ENCODE measurements around the gene PLXDC1.

The PLXDC1 gene

GRCh38 chr17:39105705-39106104, 45.7 kb downstream of the PLXDC1 start:
- Histone ChIP-seq H3K27ac (ENCODE audit: extremely low read depth, low read depth, low read length) (no peak overlapping the region), H3K9me3 (ENCODE audit: control insufficient read depth, insufficient read depth, low read depth, low read length) (no peaks in the 10 kb centered on the region), H3K4me1 (ENCODE audit: control insufficient read depth, insufficient read depth, low read length) (no peaks in the 10 kb centered on the region), H3K36me3 (ENCODE audit: control insufficient read depth in 2 of 2, insufficient read depth in 1 of 2, low read length in 2 of 2) (no peaks in the 10 kb centered on the region), H3K4me3 (ENCODE audit: low read depth, low read length) (no peak overlapping the region)
- POLR2A ChIA-PET = no interaction called here
- TF ChIP-seq ZNF548 (tag by site-specific recombination; IDR thresholded peaks at IDR 0.05) (no peak), ZNF76 (tag by site-specific recombination; IDR thresholded peaks at IDR 0.05; ENCODE audit: borderline replicate concordance, low read depth) (no peak), ZNF768 (tag by site-specific recombination; IDR thresholded peaks at IDR 0.05) (no peak), SALL2 (tag by site-specific recombination; IDR thresholded peaks at IDR 0.05; ENCODE audit: borderline replicate concordance) (no peak), ZFP41 (tag by site-specific recombination; IDR thresholded peaks at IDR 0.05; ENCODE audit: borderline replicate concordance) (no peak), ZNF600 (tag by site-specific recombination; IDR thresholded peaks at IDR 0.05) (no peak), TCF7L2 (IDR thresholded peaks at IDR 0.05; ENCODE audit: borderline replicate concordance, low read depth, low read length) (no peak), ZBTB20 (tag by site-specific recombination; IDR thresholded peaks at IDR 0.05) (no peak), ZNF654 (tag by site-specific recombination; IDR thresholded peaks at IDR 0.05; ENCODE audit: low read depth) (no peak), ZBTB1 (tag by site-specific recombination; IDR thresholded peaks at IDR 0.05) (no peak), ZNF350 (tag by site-specific recombination; IDR thresholded peaks at IDR 0.05) (no peak), ZNF423 (tag by site-specific recombination; IDR thresholded peaks at IDR 0.05) (no peak), ZBTB48 (tag by site-specific recombination; IDR thresholded peaks at IDR 0.05) (no peak)
- CTCF ChIA-PET = interaction anchor here (0.6 to 1.2 kb wide), 2 partner anchors 18 to 109 kb away, joined by 3 to 4 read pairs; no protein-coding TSS in a partner anchor

GRCh38 chr17:39104657-39105056, 46.8 kb downstream of the PLXDC1 start:
- no peak for TF ChIP-seq ZNF791 (tag by site-specific recombination; IDR thresholded peaks at IDR 0.05)
- TF ChIP-seq PATZ1 (tag by site-specific recombination; IDR thresholded peaks at IDR 0.05) = no peak
- no peak for TF ChIP-seq ZNF114 (tag by site-specific recombination; IDR thresholded peaks at IDR 0.05)
- no peak for TF ChIP-seq AEBP2 (tag by site-specific recombination; IDR thresholded peaks at IDR 0.05; ENCODE audit: borderline replicate concordance)
- TF ChIP-seq ZNF26 (tag by site-specific recombination; IDR thresholded peaks at IDR 0.05) = no peak
- no peak for TF ChIP-seq ZNF707 (tag by site-specific recombination; IDR thresholded peaks at IDR 0.05)
- no peak for TF ChIP-seq ZNF23 (tag by site-specific recombination; IDR thresholded peaks at IDR 0.05; ENCODE audit: borderline replicate concordance)
- Histone ChIP-seq H3K27ac (ENCODE audit: extremely low read depth, low read depth, low read length) (no peak overlapping the region), H3K36me3 (ENCODE audit: control insufficient read depth in 2 of 2, insufficient read depth in 1 of 2, low read length in 2 of 2) (no peaks in the 10 kb centered on the region), H3K4me3 (ENCODE audit: low read depth, low read length) (no peak overlapping the region), H3K9me3 (ENCODE audit: control insufficient read depth, insufficient read depth, low read depth, low read length) (no peaks in the 10 kb centered on the region), H3K4me1 (ENCODE audit: control insufficient read depth, insufficient read depth, low read length) (no peaks in the 10 kb centered on the region)
- CTCF ChIA-PET = interaction anchor here (0.7 kb wide), 1 partner anchor 49 kb away, joined by 3 read pairs; no protein-coding TSS in a partner anchor
- POLR2A ChIA-PET = no interaction called here
